Esophagus muscularis mucosa (tissue), 4 donors: Measurements from ENCODE around the gene NDRG3. TPM values are rescaled to one million over a fixed set of nuclear protein-coding genes. Genes with fewer than 3 reads are reported as not detected.
A peak's percentile ranks its signal among the peaks of the same experiment; 100 is the strongest.

Source experiments
- DNase-seq: peaks from one replicate; pipeline ENCODE4 v3.0.0-alpha.2; 2017; ENCODE audit errors: extremely low spot score
- H3K27ac ChIP-seq, 4 donors: fragments of 200-600 bp; sonication (generic); replicated peaks in 1 of 4; 1 replicate in 3 of 4; 2 replicates in 1 of 4; pipeline ENCODE4 v1.5.1; 2016 to 2019; ENCODE audit warnings: mild to moderate bottlenecking in 1 of 4
- H3K27me3 ChIP-seq, 4 donors: fragments of 200-600 bp; sonication (generic); one replicate each; pipeline versions ENCODE4 v1.5.1 to v1.6.0; 2016 to 2019
- H3K36me3 ChIP-seq, 4 donors: fragments of 200-600 bp; sonication (generic); one replicate each; pipeline ENCODE4 v1.5.1; 2016 to 2019
- H3K4me1 ChIP-seq, 4 donors: fragments of 200-600 bp; sonication (generic); one replicate each; pipeline ENCODE4 v1.5.1; 2016 to 2019
- H3K4me3 ChIP-seq, 4 donors: fragments of 200-600 bp; sonication (generic); 1 replicate in 2 of 4; 2 replicates in 2 of 4; pipeline ENCODE4 v1.5.1; 2016 to 2019; ENCODE audit warnings: mild to moderate bottlenecking in 4 of 4, moderate library complexity in 1 of 4
- H3K9me3 ChIP-seq, 4 donors: fragments of 200-600 bp; sonication (generic); 1 replicate in 3 of 4; 2 replicates in 1 of 4; pipeline ENCODE4 v1.5.1; 2016 to 2019
- EP300 ChIP-seq: sonication (generic); formaldehyde crosslinking; IDR thresholded peaks from one replicate; pipeline ENCODE4 v1.6.1; 2017; ENCODE audit warnings: antibody characterized with exemption
- POLR2A ChIP-seq: fragments of 450-650 bp; IDR thresholded peaks from one replicate; pipeline ENCODE4 v1.6.1; 2017; ENCODE audit warnings: antibody characterized with exemption, moderate library complexity, mild to moderate bottlenecking, low read depth
- POLR2AphosphoS5 ChIP-seq, 2 donors: sonication (generic); formaldehyde crosslinking; IDR thresholded peaks; one replicate each; pipeline ENCODE4 v1.6.1; 2017; ENCODE audit warnings: antibody characterized with exemption in 2 of 2
- WGBS: methylation state at CpG from one replicate; pipeline ENCODE4 v1.1.5; 2018; 5-methylcytosine and 5-hydroxymethylcytosine counted together
- intact Hi-C: fragments of 100-400 bp; cut with DNase I; formaldehyde crosslinking; loops from one replicate; pipeline ENCODE4 v1.15.1; 2023
- total RNA-seq, 4 donors: library from RNA; depleted of rRNA; stranded (reverse); fragments of >200 nt; gene quantifications; one replicate each; pipeline versions ENCODE4 v1.1.0 to v1.2.1, GENCODE V29; 2016
- TF ChIP-seq, protein P1 (sequence below), 3 experiments: fragments of 200-600 bp in 2 of 3; fragments of 450-650 bp in 1 of 3; sonication (generic) in 2 of 3; IDR thresholded peaks; one replicate each; pipeline ENCODE4 v1.5.1; 2017 to 2019; ENCODE audit warnings: antibody characterized with exemption in 3 of 3, mild to moderate bottlenecking in 2 of 3, moderate library complexity in 1 of 3

The NDRG3 gene
- total RNA-seq, 4 donors from 2014 or later, result 17.1 to 22.8 (median 22.3) TPM

DNA sequence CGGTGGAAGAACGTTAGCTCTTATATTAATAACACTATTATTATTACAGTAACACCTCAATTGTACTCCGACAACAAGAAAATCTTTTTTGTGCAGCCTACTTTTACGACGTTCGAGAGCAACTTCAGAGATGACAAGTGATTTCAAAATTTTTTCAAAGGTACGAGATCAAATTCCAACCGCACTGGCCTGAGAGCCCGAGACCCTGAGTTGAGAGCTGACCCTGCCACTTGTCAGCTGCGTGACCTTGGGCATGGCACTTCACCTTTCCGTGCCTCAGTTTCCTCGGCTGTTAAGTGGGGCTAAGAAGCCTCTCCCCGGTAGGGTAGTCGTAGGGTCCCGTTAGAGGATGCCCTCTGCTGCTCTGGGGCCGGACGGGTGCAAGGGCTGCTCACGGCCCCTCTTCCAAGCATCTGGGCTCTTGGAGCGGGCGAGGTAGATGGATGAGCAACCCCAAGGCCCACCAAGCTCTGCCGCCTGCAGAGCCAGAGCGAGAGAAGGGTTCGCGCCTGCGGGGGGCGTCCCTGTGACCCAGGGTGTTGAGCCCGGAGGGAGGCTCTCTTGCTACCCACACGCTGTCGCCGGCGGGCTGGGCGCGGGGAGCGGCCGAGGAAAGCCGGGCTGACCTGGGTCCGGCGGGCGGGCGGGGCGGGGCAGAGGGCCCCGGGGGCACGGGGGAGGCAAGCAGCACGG, 510 bp downstream of the NDRG3 start:
- Histone ChIP-seq H3K27ac (peak overlapping the region; percentile 68 to 83 (median 72)), H3K9me3 (no peaks in the 10 kb centered on the region), H3K27me3 (peaks cover 0 to 3% (median 0%) of the 10 kb centered on the region in 4 donors), H3K36me3 (no peaks in the 10 kb centered on the region), H3K4me3 (peak overlapping the region; percentile 83 to 98 (median 97)), H3K4me1 (peaks cover 13 to 24% (median 20%) of the 10 kb centered on the region in 4 donors)
- DNase-seq, result no peak
- intact Hi-C loops, result loop anchor here (10.0 kb wide), 1 partner anchor 119 kb away; a partner anchor contains a TSS
- whole genome bisulfite sequencing, result 7% methylated on average over 27 of the region's 44 CpGs
- TF ChIP-seq, protein P1, sequence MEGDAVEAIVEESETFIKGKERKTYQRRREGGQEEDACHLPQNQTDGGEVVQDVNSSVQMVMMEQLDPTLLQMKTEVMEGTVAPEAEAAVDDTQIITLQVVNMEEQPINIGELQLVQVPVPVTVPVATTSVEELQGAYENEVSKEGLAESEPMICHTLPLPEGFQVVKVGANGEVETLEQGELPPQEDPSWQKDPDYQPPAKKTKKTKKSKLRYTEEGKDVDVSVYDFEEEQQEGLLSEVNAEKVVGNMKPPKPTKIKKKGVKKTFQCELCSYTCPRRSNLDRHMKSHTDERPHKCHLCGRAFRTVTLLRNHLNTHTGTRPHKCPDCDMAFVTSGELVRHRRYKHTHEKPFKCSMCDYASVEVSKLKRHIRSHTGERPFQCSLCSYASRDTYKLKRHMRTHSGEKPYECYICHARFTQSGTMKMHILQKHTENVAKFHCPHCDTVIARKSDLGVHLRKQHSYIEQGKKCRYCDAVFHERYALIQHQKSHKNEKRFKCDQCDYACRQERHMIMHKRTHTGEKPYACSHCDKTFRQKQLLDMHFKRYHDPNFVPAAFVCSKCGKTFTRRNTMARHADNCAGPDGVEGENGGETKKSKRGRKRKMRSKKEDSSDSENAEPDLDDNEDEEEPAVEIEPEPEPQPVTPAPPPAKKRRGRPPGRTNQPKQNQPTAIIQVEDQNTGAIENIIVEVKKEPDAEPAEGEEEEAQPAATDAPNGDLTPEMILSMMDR (IDR thresholded peaks at IDR 0.05), result no peak
- TF ChIP-seq POLR2A (no peak), EP300 (no peak), POLR2AphosphoS5 (IDR thresholded peaks at IDR 0.05) (no peak)

DNA sequence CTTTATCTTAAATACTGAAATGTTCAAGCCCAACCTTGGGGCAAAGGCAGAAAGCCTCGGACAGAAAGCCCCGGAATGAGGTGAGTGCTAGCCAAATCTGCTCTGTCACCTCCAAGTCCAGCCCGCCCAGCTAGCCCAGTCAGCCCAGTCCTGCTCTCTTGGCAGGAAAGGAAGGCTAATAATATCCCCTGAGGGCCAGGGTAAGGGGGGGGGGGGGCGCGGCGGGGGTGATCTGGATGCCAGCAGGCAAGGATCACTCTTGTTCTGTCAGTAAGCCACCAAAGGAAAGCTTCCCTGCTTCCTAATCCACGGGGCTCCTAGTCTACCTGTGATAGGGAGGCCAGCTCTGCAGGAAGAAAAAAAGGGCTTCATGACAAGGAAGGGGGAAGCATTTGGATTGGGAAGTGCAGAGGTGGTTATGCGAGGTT, 1.1 kb downstream of the NDRG3 start:
- Histone ChIP-seq H3K27me3 (peaks cover 0 to 3% (median 0%) of the 10 kb centered on the region in 4 donors), H3K4me1 (peaks cover 13 to 24% (median 20%) of the 10 kb centered on the region in 4 donors), H3K9me3 (no peaks in the 10 kb centered on the region), H3K36me3 (no peaks in the 10 kb centered on the region), H3K27ac (peak overlapping the region; percentile 11 to 83 (median 70)), H3K4me3 (peak overlapping the region; percentile 83 to 98 (median 97))
- TF ChIP-seq POLR2AphosphoS5 (IDR thresholded peaks at IDR 0.05) (no peak), POLR2A (no peak), EP300 (no peak)
- TF ChIP-seq, protein P1 (IDR thresholded peaks at IDR 0.05), result no peak
- 10% methylated on average over 8 of the region's 8 CpGs for WGBS
- intact Hi-C loops, result loop anchor here (10.0 kb wide), 1 partner anchor 120 kb away; a partner anchor contains a TSS
- no peak for DNase-seq

DNA sequence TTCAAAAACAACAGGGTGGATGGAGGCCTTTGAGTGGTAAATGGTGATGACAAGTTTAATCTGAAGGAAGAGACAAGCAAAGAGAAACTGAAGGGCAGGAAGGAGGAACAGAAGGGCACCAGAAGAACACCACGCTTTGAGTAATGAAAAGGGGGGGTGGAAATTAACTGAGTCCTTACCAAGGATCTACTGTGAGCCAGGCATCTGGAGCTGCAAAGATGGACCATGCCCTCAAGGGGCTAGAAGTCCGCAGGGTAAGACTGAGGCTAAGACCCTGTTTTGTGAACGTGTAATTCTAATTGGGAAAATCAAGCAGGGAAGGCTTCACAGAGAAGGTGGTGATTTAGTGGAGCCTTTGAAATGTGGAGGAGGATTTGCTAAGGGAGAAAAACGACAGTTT, 1.6 kb downstream of the NDRG3 start:
- H3K4me1 ChIP-seq, result peaks cover 13 to 24% (median 20%) of the 10 kb centered on the region in 4 donors
- H3K36me3 ChIP-seq, result no peaks in the 10 kb centered on the region
- peak overlapping the region in 3 of 4 donors; percentile 68 to 83 (median 73) for H3K27ac ChIP-seq
- 72% methylated on average over 4 of the region's 4 CpGs for WGBS
- no peak for DNase-seq
- H3K9me3 ChIP-seq, result no peaks in the 10 kb centered on the region
- intact Hi-C loops, result loop anchor here (10.0 kb wide), 1 partner anchor 121 kb away; a partner anchor contains a TSS
- no peak for TF ChIP-seq POLR2AphosphoS5 (IDR thresholded peaks at IDR 0.05)
- TF ChIP-seq, protein P1 (IDR thresholded peaks at IDR 0.05), result no peak
- no peak for TF ChIP-seq POLR2A
- TF ChIP-seq EP300, result no peak
- H3K4me3 ChIP-seq, result no peak overlapping the region
- peaks cover 0 to 3% (median 0%) of the 10 kb centered on the region in 4 donors for H3K27me3 ChIP-seq

DNA sequence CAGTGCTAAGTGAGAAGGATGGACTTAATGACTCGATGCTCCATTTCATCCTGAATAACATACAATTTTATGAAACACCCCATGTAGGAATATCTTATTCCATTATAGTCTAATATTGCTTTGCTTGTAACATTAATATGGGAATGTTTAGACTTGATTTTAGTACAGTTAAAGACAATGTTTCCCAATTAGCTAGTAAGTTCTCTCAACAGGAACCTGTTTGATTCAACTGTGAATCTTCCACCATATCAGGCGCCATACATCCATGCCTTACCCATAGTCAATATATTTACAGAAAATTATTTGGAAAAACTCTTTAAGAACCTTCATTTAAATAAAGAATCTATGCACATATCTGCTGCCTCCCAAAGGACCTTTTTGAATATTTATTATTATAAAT, 3.3 kb downstream of the NDRG3 start:
- no peak for DNase-seq
- H3K36me3 ChIP-seq, result no peaks in the 10 kb centered on the region
- H3K4me3 ChIP-seq, result no peak overlapping the region
- H3K9me3 ChIP-seq, result no peaks in the 10 kb centered on the region
- 97% methylated on average over 2 of the region's 2 CpGs for WGBS
- H3K4me1 ChIP-seq, result peaks cover 13 to 24% (median 20%) of the 10 kb centered on the region in 4 donors
- no peak for TF ChIP-seq POLR2AphosphoS5 (IDR thresholded peaks at IDR 0.05)
- TF ChIP-seq, protein P1 (IDR thresholded peaks at IDR 0.05), result no peak
- no peak for TF ChIP-seq POLR2A
- no peak for TF ChIP-seq EP300
- intact Hi-C loops, result loop anchor here (10.0 kb wide), 1 partner anchor 122 kb away; a partner anchor contains a TSS
- peaks cover 0 to 3% (median 0%) of the 10 kb centered on the region in 4 donors for H3K27me3 ChIP-seq
- H3K27ac ChIP-seq, result no peak overlapping the region
